Activated gamma-delta T cell (primary cell): ENCODE data around the gene WDR43.

Experiments
- DNase-seq: peaks from one replicate; lab custom pipeline; 2025; lab: John Stamatoyannopoulos, UW

The WDR43 gene

GRCh38 chr2:28908172-28908571, 13.7 kb downstream of the WDR43 start:
- DNase-seq: no peak

DNA sequence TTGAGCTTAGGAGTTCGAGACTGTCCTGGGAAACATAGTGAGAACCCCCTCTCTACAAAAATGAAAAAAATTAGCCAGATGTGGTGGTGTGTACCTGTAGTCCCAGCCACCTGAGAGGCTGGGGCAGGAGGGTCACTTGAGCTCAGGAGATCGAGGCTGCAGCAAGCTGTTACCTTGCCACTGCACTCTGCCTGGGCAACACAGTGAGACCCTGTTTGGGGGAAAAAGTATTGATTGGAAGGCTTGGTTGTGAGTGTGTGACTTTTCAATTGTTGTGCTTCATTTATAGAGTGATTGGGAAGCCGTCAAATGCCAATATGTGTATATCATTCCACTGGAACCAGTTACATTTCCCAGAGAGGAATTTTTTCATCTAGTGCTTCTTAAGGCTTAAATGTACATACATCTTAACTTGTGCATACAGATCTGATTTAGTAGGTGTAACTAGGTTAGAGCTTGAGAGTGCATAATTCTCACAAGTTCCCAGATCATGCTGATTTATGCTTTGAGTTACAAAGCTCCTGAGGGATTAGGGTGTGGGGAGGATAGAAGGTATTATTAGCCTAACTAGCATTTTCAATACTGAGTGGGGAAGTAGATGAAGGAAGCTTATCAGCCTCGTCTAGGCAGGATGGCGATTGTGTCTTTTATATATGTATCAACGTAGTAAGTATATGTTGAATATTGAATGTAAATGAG, 15.3 kb downstream of the WDR43 start:
- DNase-seq: no peak

- no peak for DNase-seq
Observed at GRCh38 chr2:28915939-28916338, 21.5 kb downstream of the WDR43 start.

DNA sequence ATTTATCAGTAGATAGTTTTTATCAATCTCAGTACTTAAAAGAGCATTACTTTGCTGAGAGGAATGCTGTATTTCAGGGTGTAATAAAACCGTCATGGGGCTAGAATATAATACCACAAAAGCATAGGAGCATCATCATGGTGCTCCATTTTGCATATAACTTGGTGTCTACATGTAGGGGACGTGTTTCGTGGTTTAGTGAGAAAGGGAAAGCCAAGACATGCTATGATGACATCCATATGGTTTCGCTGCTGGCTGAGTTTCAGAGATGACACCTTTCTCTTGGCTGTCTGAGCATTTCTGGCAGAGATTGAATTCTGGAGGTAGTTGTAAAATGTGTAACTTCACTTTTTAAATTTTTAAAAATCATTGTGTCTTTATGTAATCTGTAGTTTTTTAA, 32.4 kb downstream of the WDR43 start:
- no peak for DNase-seq

DNA sequence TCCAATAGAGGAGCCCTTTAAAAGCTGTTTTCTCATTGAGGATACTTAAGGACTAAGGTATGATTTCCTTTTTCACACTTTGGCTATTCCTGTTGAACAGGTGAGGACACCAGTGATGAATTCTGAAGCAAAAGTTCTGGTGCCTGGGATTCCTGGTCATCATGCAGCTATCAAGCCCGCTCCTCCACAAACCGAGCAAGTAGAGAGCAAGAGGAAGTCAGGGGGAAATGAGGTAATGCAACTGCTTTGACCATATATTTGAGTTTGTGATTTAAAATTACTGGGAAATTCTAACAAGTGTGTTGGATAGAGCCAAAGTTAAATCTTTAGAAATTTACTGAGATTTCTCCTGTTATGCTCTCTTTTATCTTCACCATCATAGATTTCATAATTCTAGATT, 33.0 kb downstream of the WDR43 start:
- DNase-seq: no peak

GRCh38 chr2:28927878-28928277, 33.4 kb downstream of the WDR43 start:
- DNase-seq: no peak

DNA sequence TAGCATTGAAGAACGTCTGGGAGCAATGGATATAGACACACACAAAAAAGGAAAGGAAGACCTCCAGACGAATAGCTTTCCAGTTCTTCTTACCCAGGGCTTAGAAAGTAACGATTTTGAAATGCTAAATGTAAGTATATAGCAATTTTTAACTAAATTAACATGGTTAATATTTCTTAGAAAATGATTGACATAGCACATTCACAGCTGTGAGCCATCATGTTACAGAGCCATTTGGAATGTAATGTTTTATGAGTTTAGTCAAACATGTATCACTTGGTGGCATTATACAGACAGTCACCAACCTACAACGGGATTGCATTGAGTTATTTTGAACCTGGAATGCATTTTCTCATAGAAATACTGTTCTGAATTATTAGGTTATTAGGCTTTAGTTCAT, 35.1 kb downstream of the WDR43 start:
- no peak for DNase-seq

GRCh38 chr2:28930205-28930604, 35.7 kb downstream of the WDR43 start:
- no peak for DNase-seq

- no peak for DNase-seq
Observed at GRCh38 chr2:28934769-28935168, 40.3 kb downstream of the WDR43 start.

DNA sequence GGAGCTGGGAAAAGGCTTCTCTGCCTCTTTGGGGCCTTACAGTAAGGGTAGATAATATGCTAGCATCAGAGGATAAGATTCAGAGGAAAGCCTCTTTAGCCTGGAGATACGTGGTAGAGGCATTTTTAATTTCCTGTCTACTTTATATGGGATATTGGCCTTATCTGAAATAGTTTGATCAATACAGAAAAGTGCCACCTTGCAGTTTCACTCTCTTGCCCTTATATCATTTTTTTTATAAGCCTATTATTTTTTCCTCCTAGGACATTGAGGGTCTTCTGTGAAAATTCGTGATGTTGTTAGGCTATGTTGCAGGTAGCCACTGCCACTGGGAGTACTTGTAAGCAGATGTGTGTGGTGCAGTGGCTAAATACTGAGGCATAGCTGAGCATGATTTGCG, 46.5 kb downstream of the WDR43 start:
- DNase-seq: no peak

- DNase-seq: no peak
Observed at GRCh38 chr2:28944535-28945248, 50.2 kb downstream of the WDR43 start.

GRCh38 chr2:28948160-28948559, 53.7 kb downstream of the WDR43 start:
- DNase-seq: no peak

GRCh38 chr2:28949190-28949589, 54.7 kb downstream of the WDR43 start:
- no peak for DNase-seq

GRCh38 chr2:28949617-28950305, 55.3 kb downstream of the WDR43 start:
- DNase-seq: no peak

DNA sequence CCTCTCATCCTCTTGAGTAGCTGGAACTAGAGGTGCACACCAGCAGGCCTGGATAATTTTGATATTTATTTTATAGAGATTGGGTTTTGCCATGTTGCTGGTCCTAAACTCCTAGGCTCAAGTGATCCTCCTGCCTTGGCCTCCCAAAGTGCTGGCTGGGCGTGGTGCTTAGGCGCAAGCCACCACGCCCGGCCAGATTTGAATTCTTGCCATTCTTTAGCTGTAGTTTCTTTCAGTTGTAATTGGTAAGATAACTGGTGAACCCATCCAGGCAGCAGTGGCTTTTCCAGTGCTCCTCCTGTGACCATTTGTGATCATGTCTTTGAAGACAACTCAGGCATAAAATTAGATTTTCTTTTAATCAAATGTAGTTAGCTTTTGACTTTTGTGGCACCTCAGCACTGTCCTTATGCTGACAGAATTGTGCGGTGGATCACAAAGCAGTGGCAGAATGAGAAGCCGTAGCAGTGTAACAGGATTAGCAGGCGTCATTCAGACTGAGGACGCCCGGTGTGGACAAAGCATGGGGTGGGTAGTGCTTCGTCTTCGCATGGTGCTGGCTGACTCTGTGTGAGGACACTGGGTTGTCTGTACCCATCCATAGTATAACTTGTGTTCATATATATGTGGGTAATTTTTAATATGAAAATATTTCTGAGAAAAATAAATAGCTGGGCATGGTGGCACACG, 56.6 kb downstream of the WDR43 start:
- no peak for DNase-seq

DNA sequence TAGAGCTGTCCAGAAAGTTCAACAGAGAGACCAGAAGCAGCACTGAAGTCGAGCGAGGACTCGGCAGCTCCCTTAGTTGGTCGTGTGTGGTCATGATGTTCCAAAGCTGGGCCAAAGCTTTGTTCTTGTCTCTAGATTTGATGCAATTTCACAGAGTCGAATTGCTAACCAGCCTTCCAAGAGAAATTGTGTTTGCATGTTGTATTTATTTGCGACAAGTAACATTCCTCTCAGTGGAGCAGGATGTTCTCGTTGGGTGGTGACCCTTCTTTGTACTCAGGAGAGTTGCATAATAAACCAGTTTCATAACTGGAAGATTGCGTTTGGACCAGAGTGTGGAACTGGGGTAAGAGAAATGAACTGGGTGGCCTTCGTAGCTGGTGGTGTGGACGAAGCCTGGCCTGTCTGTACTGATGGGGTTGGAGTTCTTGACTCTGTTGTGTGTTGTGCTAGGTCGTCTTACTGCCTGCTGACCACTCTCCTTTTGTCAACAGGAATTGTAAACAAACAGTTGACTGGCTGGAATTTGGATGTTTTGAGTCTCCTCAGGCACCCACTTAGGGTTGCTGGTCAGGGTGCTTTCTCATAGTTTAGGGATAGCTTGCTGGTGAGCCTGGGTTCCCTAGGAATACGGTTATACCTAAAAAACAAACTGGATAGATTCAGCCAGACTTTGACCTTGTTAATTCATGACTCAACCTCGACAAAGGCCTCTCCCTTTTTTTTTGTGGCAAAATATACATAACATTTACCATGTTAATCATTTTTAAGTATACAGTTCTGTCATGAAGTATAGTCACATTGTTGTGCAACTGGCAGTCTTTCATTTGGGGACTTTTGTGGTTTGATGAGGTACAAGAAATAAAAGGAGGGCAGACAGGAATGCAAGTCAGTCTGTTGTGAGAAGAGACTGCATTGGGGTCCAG, 57.7 kb downstream of the WDR43 start:
- no peak for DNase-seq

- DNase-seq: no peak
Observed at GRCh38 chr2:28952836-28953211, 58.4 kb downstream of the WDR43 start.

GRCh38 chr2:28955467-28955866, 61.0 kb downstream of the WDR43 start:
- DNase-seq: no peak

GRCh38 chr2:28956415-28956826, 62.0 kb downstream of the WDR43 start:
- no peak for DNase-seq

DNA sequence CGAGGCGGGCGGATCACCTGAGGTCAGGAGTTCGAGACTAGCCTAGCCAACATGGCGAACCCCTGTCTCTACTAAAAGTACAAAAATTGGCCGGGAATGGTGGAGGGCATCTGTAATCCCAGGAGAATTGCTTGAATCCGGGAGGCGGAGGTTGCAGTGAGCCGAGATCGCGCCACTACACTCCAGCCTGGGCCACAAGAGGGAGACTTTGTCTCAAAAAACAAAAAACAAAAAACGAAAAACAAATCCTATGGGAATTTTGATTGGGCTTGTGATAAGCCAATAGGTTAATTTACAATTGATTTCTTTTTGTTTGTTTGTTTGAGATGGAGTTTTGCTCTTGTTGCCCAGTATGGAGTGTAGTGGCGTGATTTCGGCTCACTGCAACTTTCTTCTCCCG, 62.4 kb downstream of the WDR43 start:
- DNase-seq: no peak

GRCh38 chr2:28958689-28959088, 64.2 kb downstream of the WDR43 start:
- DNase-seq: no peak
